ENCODE data around the gene GPHA2. TPM values are rescaled to one million over a fixed set of nuclear protein-coding genes. Genes with fewer than 3 reads are reported as not detected.

GPHA2 gene
- total RNA-seq, 1 experiment from 2014 or later, result not detected

Small RNA genes within 50 kb of the gene (small RNA-seq; reads per million reads assigned to genes)
- gene MIR6749 (0 reads per million in 2 experiments), gene MIR6750 (0 reads per million in 2 experiments)

Other genes with a start within 250 kb of the GPHA2 start
- 0.43 and 0.77 TPM in 2 replicates for gene NRXN2, start 212.7 kb downstream of the GPHA2 start, total RNA-seq (2014; rRNA removed; shearing (Covaris generic))
- gene RASGRP2, start 191.8 kb downstream of the GPHA2 start, total RNA-seq (2014; rRNA removed; shearing (Covaris generic)), result 0.19 TPM in 1 of 2 replicates, not detected in the other
- gene PYGM, start 175.9 kb downstream of the GPHA2 start, total RNA-seq (2014; rRNA removed; shearing (Covaris generic)), result 0.05 and 0.08 TPM in 2 replicates
- gene SF1, start 157.4 kb downstream of the GPHA2 start, total RNA-seq (2014; rRNA removed; shearing (Covaris generic)), result 53.3 and 57.4 TPM in 2 replicates
- 14.9 and 16.3 TPM in 2 replicates for gene MAP4K2, start 132.7 kb downstream of the GPHA2 start, total RNA-seq (2014; rRNA removed; shearing (Covaris generic))
- 8.5 and 9.1 TPM in 2 replicates for gene MEN1, start 125.3 kb downstream of the GPHA2 start, total RNA-seq (2014; rRNA removed; shearing (Covaris generic))
- gene CDC42BPG, start 91.2 kb downstream of the GPHA2 start, total RNA-seq (2014; rRNA removed; shearing (Covaris generic)), result 1.1 and 1.6 TPM in 2 replicates
- 9.7 and 12.6 TPM in 2 replicates for gene EHD1, start 57.3 kb downstream of the GPHA2 start, total RNA-seq (2014; rRNA removed; shearing (Covaris generic))
- 5.2 and 8.1 TPM in 2 replicates for gene ATG2A, start 18.7 kb downstream of the GPHA2 start, total RNA-seq (2014; rRNA removed; shearing (Covaris generic))
- gene PPP2R5B, start 11.2 kb downstream of the GPHA2 start, total RNA-seq (2014; rRNA removed; shearing (Covaris generic)), result 8.4 and 13.3 TPM in 2 replicates
- not detected in 2 replicates for gene MAJIN, start 36.2 kb upstream of the GPHA2 start, total RNA-seq (2014; rRNA removed; shearing (Covaris generic))
- gene BATF2, start 61.1 kb upstream of the GPHA2 start, total RNA-seq (2014; rRNA removed; shearing (Covaris generic)), result 0.43 and 0.45 TPM in 2 replicates
- 88.5 and 88.6 TPM in 2 replicates for gene ARL2, start 78.3 kb upstream of the GPHA2 start, total RNA-seq (2014; rRNA removed; shearing (Covaris generic))
- gene SNX15, start 91.5 kb upstream of the GPHA2 start, total RNA-seq (2014; rRNA removed; shearing (Covaris generic)), result 6.2 and 7.4 TPM in 2 replicates
- gene SAC3D1, start 105.3 kb upstream of the GPHA2 start, total RNA-seq (2014; rRNA removed; shearing (Covaris generic)), result 4.7 and 4.8 TPM in 2 replicates
- gene NAALADL1, start 122.7 kb upstream of the GPHA2 start, total RNA-seq (2014; rRNA removed; shearing (Covaris generic)), result not detected in 2 replicates
- gene CDCA5, start 148.1 kb upstream of the GPHA2 start, total RNA-seq (2014; rRNA removed; shearing (Covaris generic)), result 18.8 and 21.7 TPM in 2 replicates
- gene ZFPL1, start 148.3 kb upstream of the GPHA2 start, total RNA-seq (2014; rRNA removed; shearing (Covaris generic)), result 22.2 and 23.8 TPM in 2 replicates
- 86.9 and 92.9 TPM in 2 replicates for gene VPS51, start 160.3 kb upstream of the GPHA2 start, total RNA-seq (2014; rRNA removed; shearing (Covaris generic))
- 3.4 and 5.3 TPM in 2 replicates for gene TM7SF2, start 176.0 kb upstream of the GPHA2 start, total RNA-seq (2014; rRNA removed; shearing (Covaris generic))
- 7.5 and 8.1 TPM in 2 replicates for gene ZNHIT2, start 181.8 kb upstream of the GPHA2 start, total RNA-seq (2014; rRNA removed; shearing (Covaris generic))
- gene FAU, start 186.2 kb upstream of the GPHA2 start, total RNA-seq (2014; rRNA removed; shearing (Covaris generic)), result 196 and 229 TPM in 2 replicates
- 52.2 and 53.9 TPM in 2 replicates for gene MRPL49, start 186.4 kb upstream of the GPHA2 start, total RNA-seq (2014; rRNA removed; shearing (Covaris generic))
- gene SYVN1, start 198.6 kb upstream of the GPHA2 start, total RNA-seq (2014; rRNA removed; shearing (Covaris generic)), result 8.9 and 12.2 TPM in 2 replicates
- gene SPDYC, start 234.3 kb upstream of the GPHA2 start, total RNA-seq (2014; rRNA removed; shearing (Covaris generic)), result not detected in 2 replicates
- 40.5 and 54.5 TPM in 2 replicates for gene CAPN1, start 246.0 kb upstream of the GPHA2 start, total RNA-seq (2014; rRNA removed; shearing (Covaris generic))

Data from SK-MEL-5 (cell line).